Measurements from ENCODE around the gene TRUB2. TPM values are rescaled to one million over a fixed set of nuclear protein-coding genes. Genes with fewer than 3 reads are reported as not detected.

Gene TRUB2
- total RNA-seq, 4 donors from 2014 or later: 13.2 to 15.6 (median 15.3) TPM

- Histone ChIP-seq H3K27ac (no peak overlapping the region), H3K4me1 (peaks cover 0 to 17% (median 6%) of the 10 kb centered on the region in 3 donors), H3K9me3 (no peaks in the 10 kb centered on the region), H3K4me3 (no peak overlapping the region), H3K36me3 (peaks cover 0 to 22% (median 4%) of the 10 kb centered on the region in 3 donors), H3K27me3 (no peaks in the 10 kb centered on the region)
- WGBS, 2 donors: 61 to 66% methylated on average over 2 to 4 of the region's 4 CpGs
- intact Hi-C loops (cut with DNase I): loop anchor here (5.0 kb wide), 1 partner anchor 49 kb away; the partner anchor contains the start of gene SLC27A4
- TF ChIP-seq POLR2A (IDR thresholded peaks at IDR 0.05): no peak
- no peak for TF ChIP-seq CTCF (IDR thresholded peaks at IDR 0.05)
- no peak for DNase-seq
These were observed 29.2 kb downstream of the TRUB2 start for GRCh38 chr9:128293091-128293490.

GRCh38 chr9:128292009-128292408, 30.2 kb downstream of the TRUB2 start:
- no peak for TF ChIP-seq POLR2A (IDR thresholded peaks at IDR 0.05)
- TF ChIP-seq CTCF (IDR thresholded peaks at IDR 0.05): no peak
- Histone ChIP-seq H3K27ac (no peak overlapping the region), H3K27me3 (no peaks in the 10 kb centered on the region), H3K9me3 (no peaks in the 10 kb centered on the region), H3K4me3 (no peak overlapping the region), H3K4me1 (peaks cover 0 to 16% (median 6%) of the 10 kb centered on the region in 3 donors), H3K36me3 (peaks cover 0 to 30% (median 9%) of the 10 kb centered on the region in 3 donors)
- intact Hi-C loops (cut with DNase I): loop anchor here (5.0 kb wide), 1 partner anchor 50 kb away; the partner anchor contains the start of gene SLC27A4
- 82 to 85% methylated on average over 3 of the region's 3 CpGs for WGBS, 2 donors
- no peak for DNase-seq

GRCh38 chr9:128288273-128289004, 33.8 kb downstream of the TRUB2 start:
- no peaks in the 10 kb centered on the region for H3K9me3 ChIP-seq
- H3K27me3 ChIP-seq: no peaks in the 10 kb centered on the region
- no peak overlapping the region for H3K4me3 ChIP-seq
- intact Hi-C loops (cut with DNase I): no loop called here
- DNase-seq: no peak
- peaks cover 4 to 49% (median 14%) of the 10 kb centered on the region in 3 donors for H3K36me3 ChIP-seq
- no peak overlapping the region for H3K27ac ChIP-seq
- no peaks in the 10 kb centered on the region for H3K4me1 ChIP-seq
- WGBS, 2 donors: 82 to 87% methylated on average over 10 to 11 of the region's 11 CpGs
- TF ChIP-seq POLR2A (IDR thresholded peaks at IDR 0.05) (no peak), CTCF (IDR thresholded peaks at IDR 0.05) (no peak)

- peaks cover 4 to 49% (median 14%) of the 10 kb centered on the region in 3 donors for H3K36me3 ChIP-seq
- no peaks in the 10 kb centered on the region for H3K27me3 ChIP-seq
- no peaks in the 10 kb centered on the region for H3K9me3 ChIP-seq
- intact Hi-C loops (cut with DNase I): no loop called here
- WGBS, 2 donors: 69 to 80% methylated on average over 4 to 5 of the region's 6 CpGs
- no peak for DNase-seq
- H3K4me3 ChIP-seq: no peak overlapping the region
- no peaks in the 10 kb centered on the region for H3K4me1 ChIP-seq
- no peak overlapping the region for H3K27ac ChIP-seq
- TF ChIP-seq CTCF (IDR thresholded peaks at IDR 0.05) (no peak), POLR2A (IDR thresholded peaks at IDR 0.05) (no peak)
These were observed 35.8 kb downstream of the TRUB2 start for GRCh38 chr9:128286440-128286839.

- H3K4me3 ChIP-seq: no peak overlapping the region
- no peaks in the 10 kb centered on the region for H3K9me3 ChIP-seq
- WGBS, 2 donors: 92 to 94% methylated on average over 10 to 12 of the region's 12 CpGs
- H3K27ac ChIP-seq: no peak overlapping the region
- intact Hi-C loops (cut with DNase I): no loop called here
- peaks cover 4 to 48% (median 14%) of the 10 kb centered on the region in 3 donors for H3K36me3 ChIP-seq
- TF ChIP-seq POLR2A (IDR thresholded peaks at IDR 0.05): no peak
- no peak for TF ChIP-seq CTCF (IDR thresholded peaks at IDR 0.05)
- H3K4me1 ChIP-seq: no peaks in the 10 kb centered on the region
- DNase-seq: no peak
- no peaks in the 10 kb centered on the region for H3K27me3 ChIP-seq
These were observed 37.0 kb downstream of the TRUB2 start for GRCh38 chr9:128285033-128285784.
